Small intestine (tissue), 7 donors: Measurements from ENCODE around the gene PCMTD2. TPM values are rescaled to one million over a fixed set of nuclear protein-coding genes. Genes with fewer than 3 reads are reported as not detected.

Experiments
- DNase-seq, 2 donors: peaks; one replicate each; pipeline versions ENCODE4 v3.0.0 to v3.0.0-alpha.2; 2013
- FAIRE-seq: peaks from 2 replicates; lab custom pipeline; 2012; peaks lifted over from hg19 to GRCh38; lab: Jason Lieb, UNC
- H3K27ac ChIP-seq, 3 donors: one replicate each; pipeline ENCODE4 v1.5.1; 2013; ENCODE audit warnings: low read length in 2 of 3, mild to moderate bottlenecking in 2 of 3, control low read depth in 1 of 3, inconsistent platforms in 1 of 3, low read depth in 1 of 3, moderate library complexity in 1 of 3
- H3K27me3 ChIP-seq, 3 donors: one replicate each; pipeline ENCODE4 v1.6.1; 2013; ENCODE audit warnings: low read length in 3 of 3, inconsistent platforms in 1 of 3; ENCODE audit not compliant: control insufficient read depth in 3 of 3, insufficient read depth in 3 of 3
- H3K36me3 ChIP-seq, 3 donors: one replicate each; pipeline ENCODE4 v1.6.1; 2013; ENCODE audit warnings: low read length in 3 of 3, inconsistent platforms in 1 of 3, low read depth in 1 of 3, mild to moderate bottlenecking in 1 of 3, moderate library complexity in 1 of 3; ENCODE audit not compliant: control insufficient read depth in 3 of 3, insufficient read depth in 2 of 3
- H3K4me1 ChIP-seq, 3 donors: one replicate each; pipeline ENCODE4 v1.6.1; 2013; ENCODE audit warnings: low read length in 2 of 3, inconsistent platforms in 1 of 3, low read depth in 1 of 3, mild to moderate bottlenecking in 1 of 3, moderate library complexity in 1 of 3; ENCODE audit not compliant: control insufficient read depth in 3 of 3, insufficient read depth in 2 of 3
- H3K4me3 ChIP-seq, 3 donors: one replicate each; pipeline ENCODE4 v1.5.1; 2013; ENCODE audit warnings: low read length in 3 of 3, control low read depth in 1 of 3, inconsistent platforms in 1 of 3, low read depth in 1 of 3, mild to moderate bottlenecking in 1 of 3, moderate library complexity in 1 of 3
- H3K9me3 ChIP-seq, 2 donors: one replicate each; pipeline ENCODE4 v1.6.1; 2013; ENCODE audit warnings: low read depth in 1 of 2, low read length in 1 of 2; ENCODE audit not compliant: control insufficient read depth in 2 of 2, insufficient read depth in 1 of 2
- WGBS, 3 donors: extraction: QIAGEN DNeasy Blood & Tissue Kit; methylation state at CpG; one replicate each; pipeline ENCODE4 v1.1.7; 2013; 5-methylcytosine and 5-hydroxymethylcytosine counted together
- polyA plus RNA-seq, 4 donors: library from polyadenylated mRNA; stranded (reverse) in 3 of 4; unstranded in 1 of 4; fragments of 200-250 nt in 3 of 4; fragments of 120-200 nt in 1 of 4; gene quantifications; one replicate each; pipeline versions ENCODE4 v1.2.1 to v1.2.3, GENCODE V29; 2013
- donor health status: healthy with polysubstance abuse.
- donor health status: control.
- donor health status: control.
- donor health status: Bipolar disorder and iron deficiency.
- donor health status: healthy.

The PCMTD2 gene
- polyA plus RNA-seq, 4 donors, result 15.7 to 80.0 (median 21.1) TPM

DNA sequence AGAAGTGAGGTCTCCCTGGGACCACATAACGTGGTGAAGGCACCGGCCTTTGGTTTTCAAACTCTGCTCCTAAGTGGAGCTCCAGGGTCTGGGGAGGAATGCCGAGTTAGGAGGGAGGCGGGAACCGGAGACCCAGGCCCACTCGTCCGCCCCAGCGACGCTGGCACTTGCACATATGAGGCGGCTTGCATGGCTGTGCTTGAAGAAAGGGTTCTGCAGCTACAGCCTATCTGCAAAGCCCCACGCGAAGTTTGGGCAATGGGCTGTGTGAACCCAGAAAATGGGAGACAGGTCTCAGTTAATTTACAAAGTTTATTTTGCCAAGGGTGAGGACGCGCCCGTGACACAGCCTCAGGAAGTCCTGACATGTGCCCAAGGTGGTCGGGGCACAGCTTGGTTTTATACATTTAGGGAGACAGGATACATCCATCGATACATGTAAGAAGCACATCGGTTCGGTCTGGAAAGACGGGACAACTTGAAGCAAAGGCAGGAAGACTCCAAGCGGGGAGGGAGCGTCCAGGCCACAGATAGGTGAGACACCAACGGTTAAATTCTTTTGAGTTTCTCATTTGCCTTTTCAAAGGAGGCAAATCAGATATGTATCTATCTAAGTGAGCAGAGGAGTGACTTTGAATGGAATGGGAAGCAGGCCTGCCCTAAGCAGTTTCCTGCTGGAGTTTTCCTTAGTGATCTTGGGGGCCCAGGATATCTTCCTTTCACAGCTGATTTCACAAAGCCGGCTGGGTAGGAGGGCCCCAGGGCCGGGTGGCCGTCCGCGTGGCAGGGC, 782 bp upstream of the PCMTD2 start:
- Histone ChIP-seq H3K4me1 (peaks cover 3 to 8% (median 7%) of the 10 kb centered on the region in 3 donors), H3K27ac (peak overlapping the region; percentile 61 to 77 (median 72)), H3K9me3 (no peaks in the 10 kb centered on the region), H3K36me3 (no peaks in the 10 kb centered on the region), H3K4me3 (peak overlapping the region; percentile 46 to 97 (median 66)), H3K27me3 (no peaks in the 10 kb centered on the region)
- no peak for FAIRE-seq
- WGBS, 3 donors, result 78 to 79% (median 79%) methylated on average over 28 of the region's 28 CpGs
- DNase-seq, result no peak

DNA sequence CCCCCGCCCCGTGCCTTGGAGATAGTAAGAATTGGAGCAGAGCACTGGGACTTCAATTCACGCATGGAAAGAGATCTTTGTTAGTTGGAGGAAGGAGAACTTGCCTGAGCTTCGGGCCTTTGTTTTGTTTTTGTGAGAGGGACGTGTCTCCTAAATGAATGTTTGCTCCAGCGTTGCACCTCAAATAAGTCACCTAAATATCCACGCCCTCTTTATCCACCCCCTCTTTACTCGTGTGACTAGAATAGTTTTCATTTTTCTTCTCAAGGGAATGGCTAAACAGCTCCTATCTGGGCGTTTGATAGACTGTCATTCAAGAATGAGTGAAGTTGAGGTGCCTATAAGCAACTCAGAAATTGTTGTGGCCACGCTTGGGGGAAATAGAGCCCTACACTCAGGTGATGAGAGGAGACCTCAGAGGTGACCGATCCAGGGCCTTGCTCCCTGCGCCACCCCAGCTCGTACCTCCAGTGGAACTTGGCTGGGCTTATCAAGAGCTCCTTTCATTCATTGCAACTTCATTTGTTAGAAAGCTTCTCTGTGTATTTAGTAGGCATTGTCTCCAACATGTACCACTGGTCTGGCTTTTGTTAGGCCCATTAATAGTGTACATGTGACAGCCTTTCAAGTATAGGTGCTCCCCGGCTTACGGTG, 861 bp downstream of the PCMTD2 start:
- 13 to 24% (median 22%) methylated on average over 15 of the region's 15 CpGs for WGBS, 3 donors
- Histone ChIP-seq H3K27ac (peak overlapping the region in 2 of 3 donors; percentile 31 to 65), H3K4me1 (peaks cover 3 to 8% (median 7%) of the 10 kb centered on the region in 3 donors), H3K27me3 (no peaks in the 10 kb centered on the region), H3K9me3 (no peaks in the 10 kb centered on the region), H3K4me3 (peak overlapping the region; percentile 66 to 97 (median 82)), H3K36me3 (peaks cover 0 to 9% (median 0%) of the 10 kb centered on the region in 3 donors)
- no peak for DNase-seq
- FAIRE-seq, result no peak

DNA sequence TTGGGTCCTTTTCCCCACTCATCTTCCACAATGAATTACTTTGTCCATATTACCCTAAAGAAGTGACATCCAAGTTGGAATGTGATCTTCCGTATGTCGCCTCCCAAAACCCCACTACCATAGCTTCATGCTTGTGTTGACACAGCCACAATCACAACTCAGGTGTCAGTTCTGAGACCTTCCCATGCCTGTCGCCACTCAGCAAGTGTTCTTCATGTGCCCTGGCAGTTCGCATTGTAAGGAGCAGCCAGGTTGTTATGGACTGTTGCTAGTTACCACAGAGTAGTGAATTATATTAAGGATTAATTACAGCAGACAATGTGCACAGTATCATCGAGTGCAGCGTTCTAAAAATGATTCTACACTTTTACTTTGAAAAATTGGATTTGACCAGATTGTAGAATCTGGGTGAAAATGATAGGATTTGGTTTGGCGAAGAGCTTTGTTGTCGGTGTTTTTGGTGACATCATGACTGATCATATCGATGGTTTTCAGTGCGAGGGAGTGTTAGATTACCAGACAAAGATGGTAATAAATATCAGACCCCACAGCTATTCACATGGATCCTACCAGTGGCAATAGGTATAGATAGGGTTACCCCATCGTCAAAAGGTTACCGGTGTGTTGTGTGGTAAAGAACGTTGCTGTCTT, 1.7 kb downstream of the PCMTD2 start:
- no peaks in the 10 kb centered on the region for H3K27me3 ChIP-seq
- H3K4me1 ChIP-seq, result peaks cover 3 to 8% (median 7%) of the 10 kb centered on the region in 3 donors
- DNase-seq (no peak), FAIRE-seq (no peak)
- no peak overlapping the region for H3K4me3 ChIP-seq
- no peak overlapping the region for H3K27ac ChIP-seq
- peaks cover 0 to 9% (median 0%) of the 10 kb centered on the region in 3 donors for H3K36me3 ChIP-seq
- 88 to 90% (median 90%) methylated on average over 13 of the region's 13 CpGs for WGBS, 3 donors
- no peaks in the 10 kb centered on the region for H3K9me3 ChIP-seq

- FAIRE-seq (no peak), DNase-seq (no peak)
- H3K9me3 ChIP-seq, result no peaks in the 10 kb centered on the region
- peaks cover 3 to 8% (median 7%) of the 10 kb centered on the region in 3 donors for H3K4me1 ChIP-seq
- no peak overlapping the region for H3K4me3 ChIP-seq
- H3K27me3 ChIP-seq, result no peaks in the 10 kb centered on the region
- 88 to 98% (median 93%) methylated on average over 9 of the region's 9 CpGs for WGBS, 3 donors
- no peak overlapping the region for H3K27ac ChIP-seq
- H3K36me3 ChIP-seq, result peaks cover 0 to 16% (median 0%) of the 10 kb centered on the region in 3 donors
Observed at GRCh38 chr20:64258071-64258823, 2.7 kb downstream of the PCMTD2 start.

DNA sequence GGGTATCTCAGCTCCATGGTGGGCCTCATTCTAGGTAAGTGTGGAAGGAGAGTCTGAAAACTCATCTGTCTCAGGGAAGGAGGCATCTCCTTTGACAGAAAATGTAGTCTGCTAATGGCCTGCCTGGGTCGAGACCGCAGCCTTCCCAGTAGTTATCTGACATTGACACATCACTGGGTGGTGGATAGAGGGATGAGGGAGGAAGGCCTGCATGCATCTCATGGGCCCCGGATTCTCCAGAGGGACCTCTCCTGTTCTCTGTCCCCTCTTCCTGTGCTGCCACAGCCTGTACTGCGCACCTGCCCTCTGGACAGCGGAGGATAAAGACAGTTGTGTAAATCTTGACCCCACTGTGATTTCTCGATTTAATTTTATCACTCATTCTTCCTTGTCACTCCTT, 4.7 kb downstream of the PCMTD2 start:
- Histone ChIP-seq H3K4me1 (peaks cover 0 to 8% (median 3%) of the 10 kb centered on the region in 3 donors), H3K27me3 (no peaks in the 10 kb centered on the region), H3K27ac (no peak overlapping the region), H3K36me3 (peaks cover 0 to 19% (median 0%) of the 10 kb centered on the region in 3 donors), H3K9me3 (no peaks in the 10 kb centered on the region), H3K4me3 (no peak overlapping the region)
- FAIRE-seq, result no peak
- WGBS, 3 donors, result 72 to 93% (median 78%) methylated on average over 6 of the region's 6 CpGs
- DNase-seq, result no peak

DNA sequence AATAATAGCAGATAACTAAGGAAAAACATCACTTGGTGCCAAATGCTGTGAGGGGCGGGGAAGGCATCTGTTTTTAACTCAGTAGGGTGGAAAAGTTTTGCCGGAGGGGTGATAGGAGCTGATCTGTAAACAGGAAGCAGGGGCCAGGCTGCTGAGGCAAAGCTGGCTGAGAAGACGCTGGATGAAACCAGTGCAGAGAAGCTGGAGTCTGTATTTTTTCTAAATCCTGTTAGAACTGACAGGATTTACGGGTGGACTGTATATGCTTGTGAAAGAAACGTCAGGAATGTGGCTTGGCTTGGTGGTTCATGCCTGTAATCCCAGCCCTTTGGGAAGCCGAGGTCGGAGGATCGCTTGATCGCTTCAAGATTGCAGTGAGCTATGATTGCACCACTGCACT, 5.6 kb downstream of the PCMTD2 start:
- peaks cover 0 to 21% (median 2%) of the 10 kb centered on the region in 3 donors for H3K36me3 ChIP-seq
- peak overlapping the region in 1 of 3 donors; percentile 32 for H3K27ac ChIP-seq
- H3K9me3 ChIP-seq, result no peaks in the 10 kb centered on the region
- H3K4me1 ChIP-seq, result peaks cover 0 to 8% (median 3%) of the 10 kb centered on the region in 3 donors
- 45 to 81% (median 63%) methylated on average over 9 of the region's 9 CpGs for WGBS, 3 donors
- DNase-seq (no peak), FAIRE-seq (no peak)
- H3K4me3 ChIP-seq, result no peak overlapping the region
- no peaks in the 10 kb centered on the region for H3K27me3 ChIP-seq

DNA sequence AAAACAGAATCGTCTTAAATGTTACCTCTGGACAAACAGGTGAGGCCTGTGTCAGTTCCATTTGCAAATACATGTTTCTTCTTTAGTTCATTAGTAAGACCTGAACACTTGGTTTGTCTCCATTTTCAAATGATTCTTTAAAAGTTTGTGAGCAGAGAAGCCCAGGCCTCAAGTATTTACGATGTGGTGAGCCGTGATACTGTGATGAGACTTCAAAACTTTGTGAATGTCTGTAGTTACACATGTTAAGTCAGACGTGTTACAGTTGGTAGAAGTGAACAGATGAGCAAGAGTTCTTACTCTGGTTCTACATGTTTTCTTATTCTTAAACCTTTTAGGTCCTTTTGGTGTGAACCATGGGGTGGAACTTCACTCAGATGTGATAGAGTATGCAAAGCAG, 8.5 kb downstream of the PCMTD2 start:
- DNase-seq, result no peak
- peaks cover 2 to 30% (median 5%) of the 10 kb centered on the region in 3 donors for H3K36me3 ChIP-seq
- no peak overlapping the region for H3K4me3 ChIP-seq
- no peak for FAIRE-seq
- no peaks in the 10 kb centered on the region for H3K27me3 ChIP-seq
- WGBS, 3 donors, result 81 to 87% (median 82%) methylated on average over 4 of the region's 4 CpGs
- H3K9me3 ChIP-seq, result no peaks in the 10 kb centered on the region
- no peak overlapping the region for H3K27ac ChIP-seq
- no peaks in the 10 kb centered on the region for H3K4me1 ChIP-seq

DNA sequence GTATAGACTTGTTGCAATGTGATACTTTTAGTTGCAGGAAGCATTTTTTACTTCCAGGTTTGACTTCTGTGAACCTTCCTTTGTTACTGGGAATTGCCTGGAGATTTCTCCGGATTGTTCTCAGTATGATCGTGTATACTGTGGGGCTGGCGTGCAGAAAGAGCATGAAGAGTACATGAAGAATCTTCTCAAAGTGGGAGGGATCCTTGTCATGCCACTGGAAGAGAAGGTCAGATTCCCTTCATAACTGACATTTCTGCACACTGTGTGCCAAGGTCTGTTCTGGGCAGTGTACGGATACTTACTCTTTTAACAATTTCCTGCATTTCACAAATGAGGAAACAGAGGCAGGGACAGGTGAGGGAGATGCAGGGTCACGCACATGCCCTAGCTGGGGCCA, 9.7 kb downstream of the PCMTD2 start:
- WGBS, 3 donors, result 81 to 87% (median 83%) methylated on average over 5 of the region's 5 CpGs
- DNase-seq (no peak), FAIRE-seq (no peak)
- Histone ChIP-seq H3K27me3 (no peaks in the 10 kb centered on the region), H3K36me3 (peaks cover 2 to 30% (median 5%) of the 10 kb centered on the region in 3 donors), H3K4me1 (no peaks in the 10 kb centered on the region), H3K4me3 (no peak overlapping the region), H3K9me3 (no peaks in the 10 kb centered on the region), H3K27ac (no peak overlapping the region)
